HUES48 (cell line): ENCODE results near the gene SUMO3.

Experiments used
- H3K27ac ChIP-seq: one replicate; pipeline ENCODE4 v1.7.0; 2013; ENCODE audit warnings: low read depth, low read length, inconsistent platforms
- H3K27me3 ChIP-seq: 2 replicates; pipeline ENCODE4 v1.6.1; 2013; ENCODE audit warnings: mild to moderate bottlenecking, low read length; ENCODE audit not compliant: control insufficient read depth, insufficient read depth
- H3K36me3 ChIP-seq: 2 replicates; pipeline ENCODE4 v1.6.1; 2013; ENCODE audit warnings: low read length; ENCODE audit not compliant: control insufficient read depth, insufficient read depth
- H3K4me1 ChIP-seq: 2 replicates; pipeline ENCODE4 v1.6.1; 2013; ENCODE audit warnings: mild to moderate bottlenecking, low read length; ENCODE audit not compliant: control insufficient read depth, insufficient read depth
- H3K4me3 ChIP-seq: 2 replicates; pipeline ENCODE4 v1.5.1; 2013; ENCODE audit warnings: mild to moderate bottlenecking, low read depth, low read length
- H3K9ac ChIP-seq: 2 replicates; pipeline ENCODE4 v1.6.1; 2013; ENCODE audit warnings: mild to moderate bottlenecking, low read depth, low read length, moderate library complexity
- H3K9me3 ChIP-seq: 2 replicates; pipeline ENCODE4 v1.6.1; 2013; ENCODE audit warnings: low read length; ENCODE audit not compliant: control insufficient read depth, insufficient read depth

Gene SUMO3

GRCh38 chr21:44813149-44813548, 4.7 kb downstream of the SUMO3 start:
- Histone ChIP-seq H3K36me3 (peaks cover 39% of the 10 kb centered on the region), H3K4me1 (peaks cover 5% of the 10 kb centered on the region; the same call in 1 of the 2 replicates), H3K27me3 (no peaks in the 10 kb centered on the region), H3K9ac (no peak overlapping the region), H3K4me3 (no peak overlapping the region), H3K9me3 (no peaks in the 10 kb centered on the region), H3K27ac (no peak overlapping the region)

DNA sequence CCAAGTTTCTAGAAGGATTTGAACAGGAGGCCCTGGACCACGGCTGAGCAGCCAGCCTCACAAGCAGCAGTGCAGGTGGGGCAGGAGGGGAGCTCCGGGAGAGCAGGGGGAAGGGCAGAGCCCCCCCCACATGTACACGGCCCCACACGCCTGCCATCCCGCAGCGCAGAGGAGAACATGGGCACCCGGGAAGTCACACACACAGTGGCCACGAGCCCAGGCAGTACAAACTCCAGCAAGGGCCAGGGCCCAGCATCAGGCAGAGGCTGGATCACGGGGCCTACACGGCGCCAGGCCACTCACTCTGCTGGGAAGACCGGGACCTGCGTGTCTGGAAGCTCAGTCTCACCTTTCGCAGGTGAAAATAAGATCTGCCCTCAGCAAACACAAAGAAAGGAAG, 5.2 kb downstream of the SUMO3 start:
- Histone ChIP-seq H3K27me3 (no peaks in the 10 kb centered on the region), H3K27ac (no peak overlapping the region), H3K36me3 (peaks cover 43% of the 10 kb centered on the region), H3K4me1 (peaks cover 5% of the 10 kb centered on the region; the same call in 1 of the 2 replicates), H3K9me3 (no peaks in the 10 kb centered on the region), H3K4me3 (no peak overlapping the region), H3K9ac (no peak overlapping the region)

GRCh38 chr21:44810779-44811178, 7.1 kb downstream of the SUMO3 start:
- Histone ChIP-seq H3K9ac (no peak overlapping the region), H3K36me3 (peaks cover 60% of the 10 kb centered on the region), H3K27me3 (no peaks in the 10 kb centered on the region), H3K9me3 (no peaks in the 10 kb centered on the region), H3K4me3 (no peak overlapping the region), H3K27ac (no peak overlapping the region), H3K4me1 (peaks cover 5% of the 10 kb centered on the region; the same call in 1 of the 2 replicates)

DNA sequence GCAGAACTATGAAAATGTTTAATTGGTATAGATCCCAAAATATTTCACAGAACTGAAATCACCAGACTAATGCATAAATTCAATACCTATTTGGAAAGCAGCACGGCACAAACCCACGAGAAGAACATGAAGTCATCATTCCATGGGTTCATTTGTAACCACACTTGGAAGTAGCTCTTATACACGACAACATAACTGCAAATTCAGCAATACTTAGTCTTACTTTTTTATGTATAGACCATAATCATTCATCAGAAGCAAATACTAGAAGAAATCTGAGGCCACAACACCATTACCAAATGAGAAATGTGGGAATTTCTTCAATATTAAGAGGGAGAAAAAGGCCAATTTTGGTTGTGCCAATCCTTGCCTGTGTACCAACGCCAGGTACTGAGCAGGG, 12.0 kb downstream of the SUMO3 start:
- H3K27me3 ChIP-seq, result no peaks in the 10 kb centered on the region
- no peak overlapping the region for H3K9ac ChIP-seq
- H3K36me3 ChIP-seq, result peaks cover 68% of the 10 kb centered on the region
- no peak overlapping the region for H3K4me3 ChIP-seq
- H3K9me3 ChIP-seq, result no peaks in the 10 kb centered on the region
- H3K27ac ChIP-seq, result no peak overlapping the region
- no peaks in the 10 kb centered on the region for H3K4me1 ChIP-seq

DNA sequence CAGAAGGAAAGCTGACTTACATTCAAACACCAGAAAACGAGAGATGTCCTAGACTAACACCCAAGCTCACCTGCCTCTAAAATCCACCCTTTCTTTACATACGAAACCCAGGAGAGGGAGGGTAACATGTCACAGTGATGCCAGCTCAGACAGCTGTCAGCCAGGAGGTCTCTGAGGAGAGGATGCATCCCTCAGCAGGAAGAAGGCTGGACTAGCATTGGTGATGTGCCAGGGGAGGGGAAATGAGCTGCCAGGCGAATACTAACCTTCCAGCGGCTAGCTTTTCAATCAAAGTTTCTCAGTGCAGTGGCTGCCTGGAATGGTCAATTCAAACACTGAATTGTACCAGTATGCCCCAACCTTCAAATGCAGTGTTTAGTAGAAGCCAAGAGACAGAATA, 12.6 kb downstream of the SUMO3 start:
- no peaks in the 10 kb centered on the region for H3K9me3 ChIP-seq
- no peaks in the 10 kb centered on the region for H3K27me3 ChIP-seq
- no peak overlapping the region for H3K27ac ChIP-seq
- peaks cover 5% of the 10 kb centered on the region for H3K4me1 ChIP-seq
- H3K36me3 ChIP-seq, result peaks cover 68% of the 10 kb centered on the region
- H3K4me3 ChIP-seq, result no peak overlapping the region
- H3K9ac ChIP-seq, result no peak overlapping the region

GRCh38 chr21:44804762-44805161, 13.1 kb downstream of the SUMO3 start:
- no peaks in the 10 kb centered on the region for H3K9me3 ChIP-seq
- no peak overlapping the region for H3K27ac ChIP-seq
- H3K4me3 ChIP-seq, result no peak overlapping the region
- H3K4me1 ChIP-seq, result peaks cover 9% of the 10 kb centered on the region
- peaks cover 66% of the 10 kb centered on the region for H3K36me3 ChIP-seq
- no peaks in the 10 kb centered on the region for H3K27me3 ChIP-seq
- no peak overlapping the region for H3K9ac ChIP-seq

- no peak overlapping the region for H3K9ac ChIP-seq
- H3K27ac ChIP-seq, result no peak overlapping the region
- H3K27me3 ChIP-seq, result no peaks in the 10 kb centered on the region
- no peaks in the 10 kb centered on the region for H3K9me3 ChIP-seq
- peaks cover 12% of the 10 kb centered on the region for H3K4me1 ChIP-seq
- no peak overlapping the region for H3K4me3 ChIP-seq
- H3K36me3 ChIP-seq, result peaks cover 67% of the 10 kb centered on the region
Measured at GRCh38 chr21:44803651-44804050, 14.2 kb downstream of the SUMO3 start.

- peak overlapping the region; percentile 85 for H3K4me3 ChIP-seq
- peaks cover 69% of the 10 kb centered on the region for H3K36me3 ChIP-seq
- peaks cover 12% of the 10 kb centered on the region for H3K4me1 ChIP-seq
- H3K9ac ChIP-seq, result peak overlapping the region; percentile 23; the same call in 1 of the 2 replicates
- no peaks in the 10 kb centered on the region for H3K27me3 ChIP-seq
- H3K27ac ChIP-seq, result peak overlapping the region; percentile 82
- no peaks in the 10 kb centered on the region for H3K9me3 ChIP-seq
Measured at GRCh38 chr21:44802396-44803153, 15.3 kb downstream of the SUMO3 start.

GRCh38 chr21:44801468-44802395, 16.1 kb downstream of the SUMO3 start, which contains the start of gene UBE2G2:
TSS of gene UBE2G2 (minus strand) at chr21:44801820. CDS start at chr21:44801748, 72 bp downstream.
- H3K4me1 ChIP-seq, result peaks cover 12% of the 10 kb centered on the region
- peak within 1 kb of the TSS; percentile 82 for H3K27ac ChIP-seq
- peak within 1 kb of the TSS; percentile 85 for H3K4me3 ChIP-seq
- no peaks in the 10 kb centered on the region for H3K27me3 ChIP-seq
- no peaks in the 10 kb centered on the region for H3K9me3 ChIP-seq
- H3K36me3 ChIP-seq, result peaks cover 64% of the 10 kb centered on the region
- peak within 1 kb of the TSS; percentile 80 for H3K9ac ChIP-seq

- Histone ChIP-seq H3K27me3 (no peaks in the 10 kb centered on the region), H3K4me1 (peaks cover 12% of the 10 kb centered on the region), H3K36me3 (peaks cover 64% of the 10 kb centered on the region), H3K9me3 (no peaks in the 10 kb centered on the region), H3K4me3 (peak overlapping the region; percentile 85), H3K9ac (peak overlapping the region; percentile 80), H3K27ac (peak overlapping the region; percentile 82)
Measured at GRCh38 chr21:44800971-44801467, 16.8 kb downstream of the SUMO3 start.
